ENCODE measurements around the gene ABCA7. TPM values are rescaled to one million over a fixed set of nuclear protein-coding genes. Genes with fewer than 3 reads are reported as not detected.

Gene ABCA7
- total and polyA plus RNA-seq, 2 of the 13 experiments (the other 11 are each of a cell fraction or from before 2014, with no cell fraction given), result 4.4 to 32.4 TPM

- TF ChIP-seq ZHX2 (IDR thresholded peaks at IDR 0.05; ENCODE audit: low read depth), result no peak
- no peak for TF ChIP-seq ZHX2 (CRISPR knock-in tag; IDR thresholded peaks at IDR 0.05; ENCODE audit: borderline replicate concordance)
- TF ChIP-seq KAT7 (CRISPR knock-in tag; IDR thresholded peaks at IDR 0.05; ENCODE audit: borderline replicate concordance), result peak; percentile 44; the same call in 1 of the 2 replicates
- TF ChIP-seq ZEB1 (IDR thresholded peaks at IDR 0.05; ENCODE audit: insufficient replicate concordance, low read depth), result no peak
- TF ChIP-seq ZSCAN30 (CRISPR knock-in tag; IDR thresholded peaks at IDR 0.05), result no peak
- no peak for TF ChIP-seq ZNF577 (CRISPR knock-in tag; IDR thresholded peaks at IDR 0.05; ENCODE audit: borderline replicate concordance, low read depth)
- TF ChIP-seq CCAR2 (optimal IDR thresholded peaks at IDR 0.05; ENCODE audit: low read depth, low read length), result no peak
- TF ChIP-seq RBFOX2 (IDR thresholded peaks at IDR 0.05; ENCODE audit: low read depth, low read length), result peak; percentile 91
- TF ChIP-seq ZUFSP (CRISPR knock-in tag; IDR thresholded peaks at IDR 0.05; ENCODE audit: borderline replicate concordance), result no peak
- TF ChIP-seq THRA (CRISPR knock-in tag; IDR thresholded peaks at IDR 0.05; ENCODE audit: borderline replicate concordance), result peak; percentile 73; the same call in 1 of the 2 replicates
- no peak for TF ChIP-seq YEATS4 (CRISPR knock-in tag; IDR thresholded peaks at IDR 0.05; ENCODE audit: borderline replicate concordance)
- no peak for TF ChIP-seq PRMT3 (CRISPR knock-in tag; IDR thresholded peaks at IDR 0.05; ENCODE audit: borderline replicate concordance, low read depth)
- TF ChIP-seq SP2 (CRISPR knock-in tag; IDR thresholded peaks at IDR 0.05), result no peak
- TF ChIP-seq KAT2B (IDR thresholded peaks at IDR 0.05; ENCODE audit: borderline replicate concordance, low read depth, low read length), result no peak
- no peak; the same call in 1 of the 2 replicates for TF ChIP-seq SAFB2 (CRISPR knock-in tag; IDR thresholded peaks at IDR 0.05; ENCODE audit: borderline replicate concordance, low read depth)
- peak; percentile 74; the same call in 1 of the 2 replicates for TF ChIP-seq MED13 (CRISPR knock-in tag; IDR thresholded peaks at IDR 0.05)
- TF ChIP-seq FIP1L1 (IDR thresholded peaks at IDR 0.05; ENCODE audit: borderline replicate concordance, insufficient read depth, low read depth, low read length), result no peak
- no peak for TF ChIP-seq ZC3H4 (CRISPR knock-in tag; IDR thresholded peaks at IDR 0.05; ENCODE audit: borderline replicate concordance)
- no peak for TF ChIP-seq ZNF775 (CRISPR knock-in tag; IDR thresholded peaks at IDR 0.05; ENCODE audit: borderline replicate concordance)
- no peak for TF ChIP-seq ZFP36L2 (CRISPR knock-in tag; IDR thresholded peaks at IDR 0.05)
Measured at GRCh38 chr19:1094978-1095701, 55.2 kb downstream of the ABCA7 start, which contains the start of gene POLR2E (continued).

Data from HepG2 (cell line).